Omental fat pad (tissue), 4 donors: Measurements from ENCODE around the gene AGMO. TPM values are rescaled to one million over a fixed set of nuclear protein-coding genes. Genes with fewer than 3 reads are reported as not detected.

Experiments used
- ATAC-seq: fragments of 150-250 bp; one replicate; pipeline ENCODE4 v1.9.1; 2016; ENCODE audit warnings: mild to moderate bottlenecking, moderate library complexity; ENCODE audit not compliant: low FRiP score
- DNase-seq: peaks from one replicate; pipeline ENCODE4 v3.0.0-alpha.2; 2019; ENCODE audit warnings: low spot score
- CTCF ChIP-seq, 3 donors: fragments of 450-650 bp; IDR thresholded peaks; one replicate each; pipeline ENCODE4 v1.5.1; 2016 to 2017; ENCODE audit warnings: antibody characterized with exemption in 3 of 3, mild to moderate bottlenecking in 3 of 3, moderate library complexity in 2 of 3
- total RNA-seq, 4 donors: library from RNA; depleted of rRNA; stranded (reverse); fragments of >200 nt; gene quantifications; one replicate each; pipeline ENCODE4 v1.1.0, GENCODE V29; 2016

AGMO gene
- total RNA-seq, 4 donors from 2014 or later, result 2.2 to 21.1 (median 3.9) TPM

GRCh38 chr7:15439853-15440252, 122.0 kb downstream of the AGMO start:
- DNase-seq, result no peak
- ATAC-seq, result no peak
- no peak for TF ChIP-seq CTCF (IDR thresholded peaks at IDR 0.05)

- no peak for TF ChIP-seq CTCF (IDR thresholded peaks at IDR 0.05)
- no peak for ATAC-seq
- no peak for DNase-seq
These were observed 128.7 kb downstream of the AGMO start for GRCh38 chr7:15433151-15433550.

- ATAC-seq (no peak), DNase-seq (no peak)
- TF ChIP-seq CTCF (IDR thresholded peaks at IDR 0.05), result no peak
These were observed 130.9 kb downstream of the AGMO start for GRCh38 chr7:15430911-15431310.

GRCh38 chr7:15430191-15430590, 131.6 kb downstream of the AGMO start:
- DNase-seq (no peak), ATAC-seq (no peak)
- TF ChIP-seq CTCF (IDR thresholded peaks at IDR 0.05), result no peak

- DNase-seq, result no peak
- no peak for ATAC-seq
- TF ChIP-seq CTCF (IDR thresholded peaks at IDR 0.05), result no peak
These were observed 137.3 kb downstream of the AGMO start for GRCh38 chr7:15424468-15424867.

- DNase-seq (no peak), ATAC-seq (no peak)
- TF ChIP-seq CTCF (IDR thresholded peaks at IDR 0.05), result no peak
These were observed 142.2 kb downstream of the AGMO start for GRCh38 chr7:15419596-15419995.

- DNase-seq (no peak), ATAC-seq (no peak)
- TF ChIP-seq CTCF (IDR thresholded peaks at IDR 0.05), result no peak
These were observed 143.6 kb downstream of the AGMO start for GRCh38 chr7:15418264-15418663.
